PC-9 (cell line): Measurements from ENCODE around the gene ITGBL1. TPM values are rescaled to one million over a fixed set of nuclear protein-coding genes. Genes with fewer than 3 reads are reported as not detected.

ENCODE experiments used
- BruUV-seq: library from RNA; stranded (reverse); fragments of 400-500 nt; replicated peaks from 2 replicates; lab custom pipeline; 2021; lab: Mats Ljungman, UMichigan
- CTCF ChIA-PET: fragments of 300-600 bp; sonication (Branson Sonifier 250); formaldehyde crosslinking; loops from one replicate; lab custom pipeline; 2022; ENCODE audit warnings: antibody characterized with exemption; lab: Charles Lee
- POLR2A ChIA-PET: fragments of 300-600 bp; sonication (Branson Sonifier 250); formaldehyde crosslinking; loops from one replicate; lab custom pipeline; 2022; ENCODE audit warnings: antibody characterized with exemption; ENCODE audit not compliant: unreplicated experiment; lab: Charles Lee
- DNase-seq, 2 experiments: peaks; one replicate each; pipeline versions ENCODE4 v3.0.0 to v3.0.0-alpha.2; 2015 to 2022; ENCODE audit warnings: mixed read lengths in 1 of 2
- H2AFZ ChIP-seq: fragments of 200-600 bp; sonication (generic); 2 replicates; pipeline ENCODE4 v1.8.1; 2017; ENCODE audit warnings: antibody characterized with exemption
- H3F3A ChIP-seq: fragments of 200-600 bp; sonication (generic); 2 replicates; pipeline ENCODE4 v1.8.1; 2017; ENCODE audit warnings: antibody characterized with exemption, mild to moderate bottlenecking, low read depth; ENCODE audit not compliant: insufficient read depth
- H3K27ac ChIP-seq: fragments of 200-600 bp; sonication (generic); 2 replicates; pipeline ENCODE4 v1.6.1; 2016; ENCODE audit warnings: mixed run types
- H3K27me3 ChIP-seq: fragments of 200-600 bp; sonication (generic); 2 replicates; pipeline ENCODE4 v1.6.1; 2016; ENCODE audit warnings: low read depth, mixed run types; ENCODE audit not compliant: insufficient read depth
- H3K36me3 ChIP-seq: fragments of 200-600 bp; sonication (generic); 2 replicates; pipeline ENCODE4 v1.6.1; 2016; ENCODE audit warnings: low read depth, mixed run types
- H3K4me1 ChIP-seq: fragments of 200-600 bp; sonication (generic); replicated peaks from 2 replicates; pipeline ENCODE4 v1.6.1; 2016; ENCODE audit warnings: mixed run types; ENCODE audit not compliant: insufficient read depth
- H3K4me2 ChIP-seq: fragments of 200-600 bp; sonication (generic); 2 replicates; pipeline ENCODE4 v1.6.1; 2017; ENCODE audit warnings: mixed run types
- H3K4me3 ChIP-seq: fragments of 200-600 bp; sonication (generic); 2 replicates; pipeline ENCODE4 v1.6.1; 2016; ENCODE audit warnings: mixed run types
- H3K79me2 ChIP-seq: fragments of 200-600 bp; sonication (generic); 2 replicates; pipeline ENCODE4 v1.6.1; 2017; ENCODE audit warnings: low read depth, mixed run types
- H3K9me2 ChIP-seq: fragments of 200-600 bp; sonication (generic); 2 replicates; pipeline ENCODE4 v1.8.1; 2017; ENCODE audit warnings: mild to moderate bottlenecking; ENCODE audit not compliant: insufficient read depth
- H3K9me3 ChIP-seq: fragments of 200-600 bp; sonication (generic); 2 replicates; pipeline ENCODE4 v1.8.1; 2016; ENCODE audit warnings: low read depth; ENCODE audit not compliant: insufficient read depth
- H4K20me1 ChIP-seq: fragments of 200-600 bp; sonication (generic); 2 replicates; pipeline ENCODE4 v1.8.1; 2017; ENCODE audit not compliant: insufficient read depth
- EZH2 ChIP-seq: fragments of 200-600 bp; sonication (generic); IDR thresholded peaks from 2 replicates; pipeline ENCODE4 v1.8.0; 2017; ENCODE audit warnings: antibody characterized with exemption, low read depth
- intact Hi-C: fragments of 100-400 bp; cut with micrococcal nuclease; formaldehyde crosslinking; loops from one replicate; pipeline ENCODE4 v1.10.0; 2022; ENCODE audit not compliant: unreplicated experiment
- total RNA-seq: library from RNA; stranded (reverse); gene quantifications from 2 replicates; pipeline ENCODE4 v1.2.3, GENCODE V29; 2021
- TF ChIP-seq, protein P1 (sequence below): fragments of 200-600 bp; sonication (generic); conservative IDR thresholded peaks from 2 replicates; pipeline ENCODE4 v1.6.1; 2017; ENCODE audit warnings: mixed run types, antibody characterized with exemption, mild to moderate bottlenecking, moderate library complexity

Gene ITGBL1
- total RNA-seq, 1 experiment from 2014 or later, result 52.5 TPM

DNA sequence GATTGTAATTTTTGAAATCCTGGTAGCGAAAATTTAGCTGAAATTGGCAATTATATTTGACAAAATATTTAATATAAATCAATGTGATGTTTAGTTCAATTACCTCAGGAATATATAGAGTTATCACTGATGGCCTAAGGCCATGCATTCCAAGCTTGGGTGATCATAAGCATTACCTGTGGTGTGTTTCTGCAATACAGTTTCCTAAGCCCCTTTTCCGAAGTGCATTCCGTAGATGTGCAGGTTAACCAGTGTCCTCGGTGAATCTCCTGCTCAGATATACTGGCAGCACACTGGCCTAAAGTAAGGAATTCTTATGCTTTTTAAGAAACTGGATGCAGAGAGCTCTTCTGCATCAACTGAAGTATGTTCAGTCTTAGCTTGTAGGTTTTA lies 35.0 kb downstream of the ITGBL1 start:
- CTCF ChIA-PET, result no interaction called here

DNA sequence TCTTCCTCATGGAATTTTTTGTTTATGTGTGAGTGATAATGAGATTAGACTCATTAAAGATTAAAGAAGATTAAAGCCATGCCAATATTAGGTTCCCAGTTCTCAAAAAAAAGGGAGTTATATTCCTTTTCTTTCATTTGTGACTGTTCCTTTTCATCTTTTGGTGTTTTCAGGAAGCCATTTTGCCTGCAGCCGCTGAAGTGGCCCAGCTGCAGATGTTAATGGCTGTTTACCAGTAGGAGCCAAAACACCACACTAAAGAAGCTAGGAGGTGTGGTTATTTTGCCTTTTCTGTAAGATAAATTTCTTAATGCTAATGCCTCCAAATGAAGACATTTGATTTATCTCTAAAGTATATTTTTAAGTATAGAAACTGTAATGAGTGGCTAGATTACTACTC lies 36.3 kb downstream of the ITGBL1 start:
- H3K36me3 ChIP-seq, result peaks cover 19% of the 10 kb centered on the region
- H3K4me3 ChIP-seq, result no peak overlapping the region
- H3K27ac ChIP-seq, result peak overlapping the region; percentile 98
- BruUV-seq, result no TSS peak
- no peaks in the 10 kb centered on the region for H4K20me1 ChIP-seq
- H3K9me3 ChIP-seq, result peaks cover 2% of the 10 kb centered on the region; the same call in 1 of the 2 replicates
- H3F3A ChIP-seq, result peaks cover 57% of the 10 kb centered on the region; the same call in 1 of the 2 replicates
- H3K4me2 ChIP-seq, result peak overlapping the region; percentile 76
- ChIA-PET POLR2A (interaction anchor here (0.7 kb wide), 1 partner anchor 36 kb away, joined by 3 read pairs; no protein-coding TSS in a partner anchor), CTCF (no interaction called here)
- intact Hi-C loops, result loop anchor here (1.0 kb wide), 3 partner anchors 32 to 179 kb away; no protein-coding TSS in a partner anchor
- no peak for TF ChIP-seq EZH2
- TF ChIP-seq, protein P1, sequence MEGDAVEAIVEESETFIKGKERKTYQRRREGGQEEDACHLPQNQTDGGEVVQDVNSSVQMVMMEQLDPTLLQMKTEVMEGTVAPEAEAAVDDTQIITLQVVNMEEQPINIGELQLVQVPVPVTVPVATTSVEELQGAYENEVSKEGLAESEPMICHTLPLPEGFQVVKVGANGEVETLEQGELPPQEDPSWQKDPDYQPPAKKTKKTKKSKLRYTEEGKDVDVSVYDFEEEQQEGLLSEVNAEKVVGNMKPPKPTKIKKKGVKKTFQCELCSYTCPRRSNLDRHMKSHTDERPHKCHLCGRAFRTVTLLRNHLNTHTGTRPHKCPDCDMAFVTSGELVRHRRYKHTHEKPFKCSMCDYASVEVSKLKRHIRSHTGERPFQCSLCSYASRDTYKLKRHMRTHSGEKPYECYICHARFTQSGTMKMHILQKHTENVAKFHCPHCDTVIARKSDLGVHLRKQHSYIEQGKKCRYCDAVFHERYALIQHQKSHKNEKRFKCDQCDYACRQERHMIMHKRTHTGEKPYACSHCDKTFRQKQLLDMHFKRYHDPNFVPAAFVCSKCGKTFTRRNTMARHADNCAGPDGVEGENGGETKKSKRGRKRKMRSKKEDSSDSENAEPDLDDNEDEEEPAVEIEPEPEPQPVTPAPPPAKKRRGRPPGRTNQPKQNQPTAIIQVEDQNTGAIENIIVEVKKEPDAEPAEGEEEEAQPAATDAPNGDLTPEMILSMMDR, result no peak
- peaks cover 65% of the 10 kb centered on the region for H3K79me2 ChIP-seq
- H3K9me2 ChIP-seq, result no peaks in the 10 kb centered on the region
- peaks cover 65% of the 10 kb centered on the region for H3K4me1 ChIP-seq
- H3K27me3 ChIP-seq, result no peaks in the 10 kb centered on the region
- no peak for DNase-seq
- no peak overlapping the region for H2AFZ ChIP-seq

More for the DNA sequence above, 35.0 kb downstream of the ITGBL1 start:
- POLR2A ChIA-PET, result no interaction called here
- Histone ChIP-seq H3K9me2 (no peaks in the 10 kb centered on the region), H3K9me3 (peaks cover 3% of the 10 kb centered on the region; the same call in 1 of the 2 replicates), H3K4me3 (no peak overlapping the region), H3F3A (peaks cover 57% of the 10 kb centered on the region; the same call in 1 of the 2 replicates), H3K79me2 (peaks cover 52% of the 10 kb centered on the region), H3K27ac (peak overlapping the region; percentile 98), H3K36me3 (peaks cover 13% of the 10 kb centered on the region; the same call in 1 of the 2 replicates), H3K4me1 (peaks cover 60% of the 10 kb centered on the region), H3K4me2 (peak overlapping the region; percentile 54), H2AFZ (no peak overlapping the region), H3K27me3 (no peaks in the 10 kb centered on the region), H4K20me1 (no peaks in the 10 kb centered on the region)
- intact Hi-C loops, result no loop called here
- TF ChIP-seq EZH2, result no peak
- TF ChIP-seq, protein P1, result no peak
- BruUV-seq, result no TSS peak
- DNase-seq, result peak in 1 of 2 experiments; percentile 61

DNA sequence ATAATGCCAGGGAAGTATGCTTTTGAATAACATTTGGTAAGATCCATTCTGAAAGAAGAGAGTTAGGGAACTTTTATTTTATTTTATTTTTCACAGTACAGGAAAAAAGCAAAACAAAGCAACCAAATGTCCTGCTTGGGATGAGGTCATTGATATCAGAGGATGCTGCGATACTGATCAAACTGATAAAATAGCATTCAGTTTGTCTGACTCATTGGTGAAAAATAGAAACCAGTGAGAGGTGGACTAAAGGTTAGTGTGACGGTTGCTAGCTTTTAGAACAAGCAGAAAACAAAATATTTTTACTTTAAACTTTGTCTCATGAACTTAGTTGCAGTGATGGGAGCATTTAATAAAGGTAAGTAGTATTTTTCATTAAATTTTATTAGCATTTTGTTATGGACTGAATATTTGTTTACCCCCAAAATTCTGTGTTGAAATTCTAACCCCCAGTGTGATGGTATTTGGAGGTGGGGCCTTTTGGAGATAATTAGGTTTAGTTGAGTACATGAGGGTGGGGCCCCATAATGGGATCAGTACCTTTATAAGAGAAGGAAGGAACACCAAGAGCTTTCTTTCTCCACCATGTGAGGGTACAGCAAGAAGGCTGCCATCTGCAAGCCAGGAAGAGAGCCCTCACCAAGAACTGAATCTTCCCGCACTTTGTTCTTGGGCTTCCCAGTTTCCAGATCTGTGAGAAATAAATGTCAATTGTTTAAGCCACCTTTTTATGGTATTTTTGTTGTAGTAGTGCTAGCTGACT lies 37.3 kb downstream of the ITGBL1 start:
- no TSS peak for BruUV-seq
- Histone ChIP-seq H3K4me1 (peaks cover 65% of the 10 kb centered on the region), H3K27me3 (no peaks in the 10 kb centered on the region), H3K4me3 (peak overlapping the region; percentile 48), H3K9me3 (no peaks in the 10 kb centered on the region), H3K79me2 (peaks cover 75% of the 10 kb centered on the region), H4K20me1 (no peaks in the 10 kb centered on the region), H3K9me2 (no peaks in the 10 kb centered on the region), H3K36me3 (peaks cover 18% of the 10 kb centered on the region), H3F3A (peaks cover 57% of the 10 kb centered on the region; the same call in 1 of the 2 replicates), H3K4me2 (peak overlapping the region; percentile 76), H2AFZ (no peak overlapping the region), H3K27ac (peak overlapping the region; percentile 98)
- CTCF ChIA-PET, result no interaction called here
- intact Hi-C loops, result loop anchor here (1.0 kb wide), 3 partner anchors 34 to 181 kb away; no protein-coding TSS in a partner anchor
- TF ChIP-seq, protein P1, result no peak
- TF ChIP-seq EZH2, result no peak
- peak; percentile 23 to 92 for DNase-seq
- POLR2A ChIA-PET, result interaction anchor here (0.6 to 0.7 kb wide), 4 partner anchors 17 to 268 kb away, joined by 3 to 7 read pairs (median 6); no protein-coding TSS in a partner anchor
